Left renal pelvis (tissue), 4 donors: ENCODE results near the gene SLC19A2. TPM values are rescaled to one million over a fixed set of nuclear protein-coding genes. Genes with fewer than 3 reads are reported as not detected.

ENCODE experiments used
- DNase-seq, 4 donors: peaks; one replicate each; pipeline ENCODE4 v3.0.0-alpha.2; 2013; ENCODE audit warnings: low read depth in 4 of 4, low spot score in 3 of 4
- polyA plus RNA-seq, 4 donors: library from polyadenylated mRNA; unstranded; fragments of 120-200 nt; gene quantifications; one replicate each; pipeline ENCODE4 v1.2.1, GENCODE V29; 2013; ENCODE audit not compliant: insufficient read length in 4 of 4

The SLC19A2 gene
- polyA plus RNA-seq, 4 donors: 6.7 to 21.8 (median 18.5) TPM

- DNase-seq: no peak
These were observed 64.4 kb downstream of the SLC19A2 start for GRCh38 chr1:169421309-169421708.

DNA sequence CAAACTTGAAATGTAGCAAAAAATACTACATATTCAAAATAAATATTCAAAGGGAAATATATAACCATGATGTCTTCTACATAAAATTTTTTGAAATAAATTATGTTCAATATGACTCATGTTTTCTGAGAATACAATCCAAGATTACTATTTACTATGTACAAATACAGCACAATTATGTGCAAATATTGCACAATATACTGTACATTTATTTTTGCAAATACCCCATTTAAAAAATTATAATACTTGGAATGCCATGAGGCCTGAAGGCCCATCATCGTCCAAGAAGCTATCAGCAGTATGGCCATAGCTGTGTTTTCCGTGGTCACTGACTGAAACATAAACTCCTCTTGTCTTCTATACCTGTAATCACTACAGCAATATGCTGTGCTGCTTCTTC lies 70.8 kb downstream of the SLC19A2 start:
- no peak for DNase-seq

Other genes with a start within 250 kb of the SLC19A2 start
- gene NME7, start 118.1 kb downstream of the SLC19A2 start, polyA plus RNA-seq: 100 to 1,000 TPM in 3 of 4 donors, 10 to 100 TPM in 1; 42.6 to 185 (median 125) TPM
- 10 to 100 TPM; 25.5 to 31.7 (median 27.2) TPM for gene BLZF1, start 117.7 kb downstream of the SLC19A2 start, polyA plus RNA-seq
- 10 to 100 TPM in 2 of 4 donors, 1 to 10 TPM in 2; 3.4 to 11.6 (median 10.3) TPM for gene CCDC181, start 58.5 kb downstream of the SLC19A2 start, polyA plus RNA-seq
- 1 to 10 TPM; 1.6 to 2.7 (median 2.0) TPM for gene F5, start 100.5 kb upstream of the SLC19A2 start, polyA plus RNA-seq
- 1 to 10 TPM; 1.6 to 8.0 (median 5.5) TPM for gene SELP, start 144.2 kb upstream of the SLC19A2 start, polyA plus RNA-seq
- 1 to 10 TPM; 2.6 to 4.7 (median 3.2) TPM for gene SELL, start 225.7 kb upstream of the SLC19A2 start, polyA plus RNA-seq
- 1 to 10 TPM in 1 of 4 donors, under 1 TPM in 3; 0.49 to 2.5 (median 0.52) TPM for gene SELE, start 248.1 kb upstream of the SLC19A2 start, polyA plus RNA-seq